HTERT RPE-1 (cell line): ENCODE measurements around the gene PPM1H.

Experiments
- in situ Hi-C: fragments of 300-500 bp; cut with MboI; formaldehyde crosslinking; loops from 4 replicates; pipeline ENCODE4 v1.14.3; 2020; ENCODE audit warnings: low sequenced_read_pairs

PPM1H gene

GRCh38 chr12:62659453-62660295 is 275.3 kb downstream of the PPM1H start:
- in situ Hi-C loops, result no loop called here

GRCh38 chr12:62658910-62659309 is 276.0 kb downstream of the PPM1H start:
- in situ Hi-C loops, result no loop called here

- in situ Hi-C loops, result no loop called here
Measured at GRCh38 chr12:62657363-62657632, 277.7 kb downstream of the PPM1H start.

- in situ Hi-C loops, result no loop called here
Measured at GRCh38 chr12:62656591-62657362, 278.2 kb downstream of the PPM1H start.

GRCh38 chr12:62655666-62656151 is 279.2 kb downstream of the PPM1H start:
- in situ Hi-C loops, result no loop called here

- in situ Hi-C loops, result no loop called here
Measured at GRCh38 chr12:62654326-62655241, 280.4 kb downstream of the PPM1H start.

GRCh38 chr12:62653740-62654139 is 281.2 kb downstream of the PPM1H start:
- in situ Hi-C loops, result no loop called here

GRCh38 chr12:62653304-62653703 is 281.6 kb downstream of the PPM1H start:
- in situ Hi-C loops, result no loop called here

- in situ Hi-C loops, result no loop called here
Measured at GRCh38 chr12:62651138-62651537, 283.8 kb downstream of the PPM1H start.

GRCh38 chr12:62649412-62650138 is 285.4 kb downstream of the PPM1H start:
- in situ Hi-C loops, result no loop called here

- in situ Hi-C loops, result no loop called here
Measured at GRCh38 chr12:62647586-62647985, 287.4 kb downstream of the PPM1H start.

GRCh38 chr12:62646566-62646965 is 288.4 kb downstream of the PPM1H start:
- in situ Hi-C loops, result no loop called here

GRCh38 chr12:62643486-62643885 is 291.5 kb downstream of the PPM1H start:
- in situ Hi-C loops, result no loop called here

GRCh38 chr12:62642486-62642885 is 292.5 kb downstream of the PPM1H start:
- in situ Hi-C loops, result no loop called here

GRCh38 chr12:62640910-62641448 is 294.0 kb downstream of the PPM1H start:
- in situ Hi-C loops, result no loop called here

GRCh38 chr12:62637679-62638078 is 297.3 kb downstream of the PPM1H start:
- in situ Hi-C loops, result no loop called here

- in situ Hi-C loops, result no loop called here
Measured at GRCh38 chr12:62635649-62636048, 299.3 kb downstream of the PPM1H start.

GRCh38 chr12:62632411-62632918 is 302.5 kb downstream of the PPM1H start:
- in situ Hi-C loops, result no loop called here

- in situ Hi-C loops, result no loop called here
Measured at GRCh38 chr12:62631471-62632410, 303.2 kb downstream of the PPM1H start.
